HG02970 (cell line): ENCODE measurements around the gene EPB41L4A.
"Not testable (repeated sequence)": the region's sequence is repeated elsewhere in the genome, so short reads cannot be mapped to it uniquely, and the experiment has no call there.

ENCODE experiments used
- ATAC-seq: cut with Tn5 transposase; IDR thresholded peaks from one replicate; pipeline ENCODE4 v1.9.1; 2021; ENCODE audit warnings: mild to moderate bottlenecking, moderate library complexity, moderate number of reproducible peaks; ENCODE audit not compliant: unreplicated experiment, low FRiP score

Gene EPB41L4A

GRCh38 chr5:112221128-112221527 is 197.9 kb downstream of the EPB41L4A start:
- ATAC-seq, result no peak

- no peak for ATAC-seq
These were observed 200.1 kb downstream of the EPB41L4A start for GRCh38 chr5:112219000-112219399.

- ATAC-seq, result no peak
These were observed 201.1 kb downstream of the EPB41L4A start for GRCh38 chr5:112217843-112218579.

- no peak for ATAC-seq
These were observed 202.9 kb downstream of the EPB41L4A start for GRCh38 chr5:112216140-112216539.

GRCh38 chr5:112210430-112211005 is 208.6 kb downstream of the EPB41L4A start:
- ATAC-seq, result no peak

- no peak for ATAC-seq
These were observed 210.1 kb downstream of the EPB41L4A start for GRCh38 chr5:112208699-112209615.

- not testable (repeated sequence) for ATAC-seq
These were observed 210.9 kb downstream of the EPB41L4A start for GRCh38 chr5:112208195-112208594.

GRCh38 chr5:112205846-112206245 is 213.2 kb downstream of the EPB41L4A start:
- ATAC-seq, result no peak

- no peak for ATAC-seq
These were observed 215.8 kb downstream of the EPB41L4A start for GRCh38 chr5:112203229-112203628.

- ATAC-seq, result no peak
These were observed 216.4 kb downstream of the EPB41L4A start for GRCh38 chr5:112202694-112203093.

GRCh38 chr5:112201141-112201540 is 217.9 kb downstream of the EPB41L4A start:
- ATAC-seq, result no peak

- ATAC-seq, result no peak
These were observed 218.9 kb downstream of the EPB41L4A start for GRCh38 chr5:112200131-112200530.

- no peak for ATAC-seq
These were observed 222.5 kb downstream of the EPB41L4A start for GRCh38 chr5:112196584-112196983.

- no peak for ATAC-seq
These were observed 223.2 kb downstream of the EPB41L4A start for GRCh38 chr5:112195924-112196323.

- ATAC-seq, result no peak
These were observed 226.2 kb downstream of the EPB41L4A start for GRCh38 chr5:112192866-112193265.

- ATAC-seq, result no peak
These were observed 227.0 kb downstream of the EPB41L4A start for GRCh38 chr5:112192072-112192471.

GRCh38 chr5:112189391-112189790 is 229.7 kb downstream of the EPB41L4A start:
- ATAC-seq, result no peak

- no peak for ATAC-seq
These were observed 232.6 kb downstream of the EPB41L4A start for GRCh38 chr5:112186401-112186990.

- no peak for ATAC-seq
These were observed 235.2 kb downstream of the EPB41L4A start for GRCh38 chr5:112183874-112184273.

GRCh38 chr5:112183103-112183711 is 235.9 kb downstream of the EPB41L4A start:
- no peak for ATAC-seq
